ENCODE results near the gene SH3RF3.

The SH3RF3 gene

GRCh38 chr2:109452318-109453305 is 323.6 kb downstream of the SH3RF3 start:
- no peaks in the 10 kb centered on the region for H3K9me3 Mint-ChIP-seq (ENCODE audit: low read depth)
- peaks cover 7% of the 10 kb centered on the region for H3K36me3 Mint-ChIP-seq
- H3K27me3 Mint-ChIP-seq, result no peaks in the 10 kb centered on the region
- H3K4me3 Mint-ChIP-seq, result no peak overlapping the region
- H3K4me1 Mint-ChIP-seq (ENCODE audit: low read depth), result peaks cover 2% of the 10 kb centered on the region
- no peak overlapping the region for H3K27ac Mint-ChIP-seq

GRCh38 chr2:109453371-109453995 is 324.5 kb downstream of the SH3RF3 start:
- Mint-ChIP-seq H3K4me1 (ENCODE audit: low read depth) (peaks cover 2% of the 10 kb centered on the region), H3K4me3 (no peak overlapping the region), H3K9me3 (ENCODE audit: low read depth) (no peaks in the 10 kb centered on the region), H3K27me3 (no peaks in the 10 kb centered on the region), H3K36me3 (peaks cover 10% of the 10 kb centered on the region), H3K27ac (no peak overlapping the region)

GRCh38 chr2:109454304-109454703 is 325.3 kb downstream of the SH3RF3 start:
- Mint-ChIP-seq H3K27ac (no peak overlapping the region), H3K4me1 (ENCODE audit: low read depth) (peaks cover 2% of the 10 kb centered on the region), H3K36me3 (peaks cover 10% of the 10 kb centered on the region), H3K9me3 (ENCODE audit: low read depth) (no peaks in the 10 kb centered on the region), H3K27me3 (no peaks in the 10 kb centered on the region), H3K4me3 (no peak overlapping the region)

GRCh38 chr2:109454765-109455394 is 325.9 kb downstream of the SH3RF3 start:
- H3K36me3 Mint-ChIP-seq, result peaks cover 10% of the 10 kb centered on the region
- no peaks in the 10 kb centered on the region for H3K27me3 Mint-ChIP-seq
- H3K4me1 Mint-ChIP-seq (ENCODE audit: low read depth), result peaks cover 2% of the 10 kb centered on the region
- no peak overlapping the region for H3K27ac Mint-ChIP-seq
- H3K4me3 Mint-ChIP-seq, result no peak overlapping the region
- H3K9me3 Mint-ChIP-seq (ENCODE audit: low read depth), result no peaks in the 10 kb centered on the region

GRCh38 chr2:109455731-109456691 is 327.0 kb downstream of the SH3RF3 start:
- peaks cover 2% of the 10 kb centered on the region for H3K4me1 Mint-ChIP-seq (ENCODE audit: low read depth)
- no peaks in the 10 kb centered on the region for H3K9me3 Mint-ChIP-seq (ENCODE audit: low read depth)
- no peaks in the 10 kb centered on the region for H3K27me3 Mint-ChIP-seq
- H3K36me3 Mint-ChIP-seq, result peaks cover 13% of the 10 kb centered on the region
- H3K27ac Mint-ChIP-seq, result no peak overlapping the region
- H3K4me3 Mint-ChIP-seq, result no peak overlapping the region

GRCh38 chr2:109456776-109457175 is 327.8 kb downstream of the SH3RF3 start:
- no peak overlapping the region for H3K4me3 Mint-ChIP-seq
- no peak overlapping the region for H3K27ac Mint-ChIP-seq
- peaks cover 10% of the 10 kb centered on the region for H3K36me3 Mint-ChIP-seq
- no peaks in the 10 kb centered on the region for H3K9me3 Mint-ChIP-seq (ENCODE audit: low read depth)
- H3K4me1 Mint-ChIP-seq (ENCODE audit: low read depth), result peaks cover 2% of the 10 kb centered on the region
- H3K27me3 Mint-ChIP-seq, result no peaks in the 10 kb centered on the region

- Mint-ChIP-seq H3K27ac (no peak overlapping the region), H3K36me3 (peaks cover 8% of the 10 kb centered on the region), H3K4me1 (ENCODE audit: low read depth) (peaks cover 2% of the 10 kb centered on the region), H3K9me3 (ENCODE audit: low read depth) (no peaks in the 10 kb centered on the region), H3K4me3 (no peak overlapping the region), H3K27me3 (no peaks in the 10 kb centered on the region)
Measured at GRCh38 chr2:109457366-109457765, 328.4 kb downstream of the SH3RF3 start.

- Mint-ChIP-seq H3K9me3 (ENCODE audit: low read depth) (no peaks in the 10 kb centered on the region), H3K4me1 (ENCODE audit: low read depth) (peaks cover 2% of the 10 kb centered on the region), H3K27ac (no peak overlapping the region), H3K27me3 (no peaks in the 10 kb centered on the region), H3K4me3 (no peak overlapping the region), H3K36me3 (peaks cover 8% of the 10 kb centered on the region)
Measured at GRCh38 chr2:109457794-109458193, 328.8 kb downstream of the SH3RF3 start.

GRCh38 chr2:109458512-109458911 is 329.5 kb downstream of the SH3RF3 start:
- peaks cover 8% of the 10 kb centered on the region for H3K36me3 Mint-ChIP-seq
- H3K9me3 Mint-ChIP-seq (ENCODE audit: low read depth), result no peaks in the 10 kb centered on the region
- no peaks in the 10 kb centered on the region for H3K27me3 Mint-ChIP-seq
- peaks cover 2% of the 10 kb centered on the region for H3K4me1 Mint-ChIP-seq (ENCODE audit: low read depth)
- H3K4me3 Mint-ChIP-seq, result no peak overlapping the region
- H3K27ac Mint-ChIP-seq, result no peak overlapping the region

- no peak overlapping the region for H3K27ac Mint-ChIP-seq
- peaks cover 2% of the 10 kb centered on the region for H3K4me1 Mint-ChIP-seq (ENCODE audit: low read depth)
- H3K27me3 Mint-ChIP-seq, result no peaks in the 10 kb centered on the region
- H3K9me3 Mint-ChIP-seq (ENCODE audit: low read depth), result no peaks in the 10 kb centered on the region
- peaks cover 8% of the 10 kb centered on the region for H3K36me3 Mint-ChIP-seq
- no peak overlapping the region for H3K4me3 Mint-ChIP-seq
Measured at GRCh38 chr2:109459485-109459884, 330.5 kb downstream of the SH3RF3 start.

- Mint-ChIP-seq H3K27ac (no peak overlapping the region), H3K27me3 (no peaks in the 10 kb centered on the region), H3K9me3 (ENCODE audit: low read depth) (no peaks in the 10 kb centered on the region), H3K4me3 (no peak overlapping the region), H3K4me1 (ENCODE audit: low read depth) (no peaks in the 10 kb centered on the region), H3K36me3 (peaks cover 6% of the 10 kb centered on the region)
Measured at GRCh38 chr2:109460553-109461324, 331.7 kb downstream of the SH3RF3 start.

- Mint-ChIP-seq H3K9me3 (ENCODE audit: low read depth) (no peaks in the 10 kb centered on the region), H3K36me3 (peaks cover 3% of the 10 kb centered on the region), H3K4me3 (no peak overlapping the region), H3K27ac (no peak overlapping the region), H3K27me3 (no peaks in the 10 kb centered on the region), H3K4me1 (ENCODE audit: low read depth) (no peaks in the 10 kb centered on the region)
Measured at GRCh38 chr2:109463236-109463635, 334.2 kb downstream of the SH3RF3 start.

- Mint-ChIP-seq H3K27me3 (no peaks in the 10 kb centered on the region), H3K4me1 (ENCODE audit: low read depth) (no peaks in the 10 kb centered on the region), H3K36me3 (peaks cover 3% of the 10 kb centered on the region), H3K27ac (no peak overlapping the region), H3K4me3 (no peak overlapping the region), H3K9me3 (ENCODE audit: low read depth) (no peaks in the 10 kb centered on the region)
Measured at GRCh38 chr2:109463891-109464290, 334.9 kb downstream of the SH3RF3 start.
